ENCODE data around the gene AK2.
"Not testable (repeated sequence)": the region's sequence is repeated elsewhere in the genome, so short reads cannot be mapped to it uniquely, and the experiment has no call there.

AK2 gene

GRCh38 chr1:33050221-33051076, 13.8 kb upstream of the AK2 start:
- DNase-seq (ENCODE audit: low spot score), result no peak

DNA sequence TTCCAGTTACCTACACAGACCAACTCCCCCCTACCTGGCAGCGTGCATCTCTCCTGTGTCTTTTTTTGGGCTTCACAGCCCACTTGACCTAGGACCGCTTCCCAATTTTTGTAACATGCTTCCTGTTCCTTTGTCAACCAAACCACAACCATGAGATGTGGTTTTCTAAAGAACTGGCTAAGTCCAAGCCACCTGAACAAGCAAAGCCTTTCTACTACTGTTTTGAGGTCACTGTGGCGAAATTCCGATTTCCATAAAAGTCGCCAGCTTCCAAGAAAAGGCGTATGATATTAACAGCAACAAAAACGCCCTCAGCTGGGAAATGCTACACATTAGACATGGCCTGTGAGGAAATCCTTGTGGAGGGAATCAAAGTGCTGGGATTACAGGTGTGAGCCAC, 12.7 kb upstream of the AK2 start:
- DNase-seq (ENCODE audit: low spot score), result no peak

DNA sequence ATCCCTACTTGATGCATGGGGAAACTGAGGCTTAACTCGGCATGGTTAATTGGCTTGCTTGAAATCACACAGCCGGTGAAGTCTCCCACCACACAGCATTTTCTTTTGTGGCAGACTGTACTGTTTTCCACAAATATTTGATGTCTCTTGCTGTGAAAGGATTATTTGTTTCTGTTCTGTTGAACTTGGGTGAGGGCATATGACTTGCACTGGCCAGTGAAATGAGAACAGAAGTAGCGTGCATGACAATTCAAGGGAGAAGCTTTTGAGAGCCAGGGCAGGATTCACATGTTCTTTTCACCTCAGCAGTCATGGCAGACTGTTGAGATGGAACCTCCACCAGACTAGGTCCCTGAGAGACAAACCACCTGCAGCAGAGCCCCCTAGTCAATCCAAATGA, 11.7 kb upstream of the AK2 start:
- DNase-seq (ENCODE audit: low spot score), result no peak

DNA sequence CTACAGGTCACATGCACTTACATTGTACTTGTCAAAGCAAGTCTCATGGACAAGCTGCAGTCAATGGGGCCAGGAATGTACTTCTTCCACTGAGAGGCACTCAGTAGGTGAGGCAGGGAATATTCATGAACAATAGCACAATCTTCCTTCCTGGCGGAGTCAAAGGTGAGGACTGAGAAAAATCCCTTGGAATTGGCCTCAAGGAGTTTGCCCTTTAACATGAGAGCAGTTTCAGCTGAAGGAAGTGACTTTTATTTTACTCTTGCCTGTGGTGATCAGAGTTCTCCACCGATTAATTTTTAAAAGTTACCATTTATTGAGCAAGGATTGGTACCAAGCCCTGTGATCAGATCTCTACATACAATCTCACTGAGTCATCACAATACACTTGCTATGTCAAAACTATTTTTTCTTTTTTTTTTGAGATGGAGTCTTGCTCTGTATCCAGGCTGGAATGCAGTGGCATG, 11.2 kb upstream of the AK2 start:
- DNase-seq (ENCODE audit: low spot score), result no peak

DNA sequence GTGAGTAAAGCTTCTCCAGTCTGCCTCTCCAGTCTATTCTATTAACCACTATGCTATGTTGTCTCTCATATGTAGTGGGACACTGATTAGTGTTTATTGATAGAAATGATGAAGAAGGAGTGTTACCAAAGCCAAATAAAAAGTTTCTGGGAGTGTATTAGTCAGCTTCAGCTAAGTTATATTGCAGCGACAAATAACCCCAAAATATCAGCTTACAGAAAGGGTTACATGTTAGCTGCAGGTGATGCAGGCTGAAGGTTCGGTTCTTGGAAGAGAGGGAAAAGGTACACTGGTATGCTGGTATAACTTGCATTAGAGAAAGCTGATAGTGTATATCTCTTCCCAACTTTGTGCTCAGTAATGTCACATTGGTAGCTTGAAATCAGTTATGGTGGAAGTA, 10.6 kb upstream of the AK2 start:
- no peak for DNase-seq (ENCODE audit: low spot score)

DNA sequence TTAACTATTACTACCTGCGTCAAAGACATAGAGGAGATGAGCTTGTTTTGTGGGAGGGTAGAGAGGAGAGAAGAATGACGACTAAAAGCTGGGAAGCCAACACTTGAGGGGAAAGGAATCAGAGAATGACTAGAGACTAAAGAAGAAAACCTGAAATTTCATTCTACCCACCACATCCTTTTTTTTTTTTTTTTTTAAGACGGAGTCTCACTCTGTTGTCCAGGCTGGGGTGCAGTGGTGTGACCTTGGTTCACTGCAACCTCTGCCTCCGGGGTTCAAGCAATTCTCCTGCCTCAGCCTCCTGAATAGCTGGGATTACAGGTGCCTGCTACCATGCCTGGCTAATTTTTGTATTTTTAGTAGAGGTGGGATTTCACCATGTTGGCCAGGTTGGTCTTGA, 9.6 kb upstream of the AK2 start:
- not testable (repeated sequence) for DNase-seq (ENCODE audit: low spot score)

DNA sequence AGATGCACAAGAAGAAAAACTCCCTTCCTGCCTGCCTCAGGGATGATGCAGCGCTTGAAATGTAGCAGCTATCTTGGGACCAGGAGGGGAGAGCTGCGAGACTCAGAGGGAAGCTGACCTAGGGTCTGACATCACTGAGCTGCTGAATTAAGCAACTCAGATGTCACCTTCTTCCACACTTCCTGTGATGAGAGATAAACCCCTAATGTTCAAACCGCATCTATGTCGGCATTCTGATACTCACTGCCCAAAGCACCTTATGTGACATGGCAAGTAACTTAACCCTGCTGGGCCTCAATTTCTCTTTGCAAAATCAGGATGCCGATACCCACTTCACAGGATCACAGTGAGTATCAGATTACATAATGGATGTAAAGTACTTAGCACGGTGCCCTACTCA, 9.1 kb upstream of the AK2 start:
- no peak for DNase-seq (ENCODE audit: low spot score)

DNA sequence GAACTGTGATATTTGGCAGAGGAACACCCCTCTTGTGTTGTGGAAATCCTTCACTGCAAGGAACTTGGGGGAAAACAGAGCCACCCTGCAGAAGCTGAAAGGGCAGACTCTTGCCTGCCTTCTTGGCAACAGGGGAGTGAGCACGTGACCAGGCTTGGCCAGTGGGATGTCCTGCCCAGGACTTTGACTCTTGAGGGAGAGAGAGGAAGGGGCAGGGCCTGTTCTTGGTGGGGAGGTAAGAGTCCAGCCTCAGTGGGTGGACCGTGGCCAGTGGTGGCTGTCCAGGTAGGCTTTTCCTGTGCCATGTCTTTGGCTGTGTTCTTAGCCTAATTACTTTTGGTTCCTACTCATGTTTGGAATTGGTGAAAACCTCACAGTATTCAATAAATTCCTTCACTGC, 8.6 kb upstream of the AK2 start:
- peak; percentile 45 for DNase-seq (ENCODE audit: low spot score)

DNA sequence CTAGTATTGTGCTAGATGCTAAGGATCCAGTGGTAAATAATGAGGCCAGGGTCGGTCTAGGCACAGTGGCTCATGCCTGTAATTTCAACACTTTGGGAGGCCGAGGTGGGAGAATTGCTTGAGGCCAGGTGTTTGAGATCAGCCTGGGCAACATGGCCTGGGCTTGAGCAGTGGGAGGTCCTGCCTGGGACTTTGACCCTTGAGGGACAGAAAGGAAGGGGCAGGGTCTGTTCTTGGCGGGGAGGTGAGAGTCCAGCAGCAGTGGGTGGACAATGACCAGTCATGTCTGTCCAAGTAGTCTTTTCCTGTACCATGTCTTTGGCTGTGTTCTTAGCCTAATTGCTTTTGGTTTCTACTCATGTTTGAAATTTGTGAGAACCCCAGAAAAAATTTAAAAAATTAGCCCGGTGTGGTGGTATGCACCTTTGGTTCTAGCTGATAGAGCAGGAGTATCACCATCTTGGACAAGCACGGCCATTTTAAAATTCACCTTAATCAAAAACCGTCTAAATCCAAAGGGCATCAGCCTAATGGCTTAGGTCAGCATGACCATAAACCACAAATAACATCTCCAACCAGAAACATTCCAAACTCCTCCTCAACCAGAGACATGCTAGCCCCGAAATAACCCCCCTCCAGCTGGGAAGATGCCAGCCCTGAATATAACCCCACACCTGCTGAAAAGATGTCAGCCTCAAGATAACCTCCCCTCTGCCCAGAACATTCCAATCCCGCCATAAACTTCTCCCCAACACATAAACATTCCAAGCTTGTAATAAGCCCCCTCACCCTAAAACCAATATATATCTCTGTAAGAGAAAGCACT, 6.8 kb upstream of the AK2 start:
- no peak for DNase-seq (ENCODE audit: low spot score)

DNA sequence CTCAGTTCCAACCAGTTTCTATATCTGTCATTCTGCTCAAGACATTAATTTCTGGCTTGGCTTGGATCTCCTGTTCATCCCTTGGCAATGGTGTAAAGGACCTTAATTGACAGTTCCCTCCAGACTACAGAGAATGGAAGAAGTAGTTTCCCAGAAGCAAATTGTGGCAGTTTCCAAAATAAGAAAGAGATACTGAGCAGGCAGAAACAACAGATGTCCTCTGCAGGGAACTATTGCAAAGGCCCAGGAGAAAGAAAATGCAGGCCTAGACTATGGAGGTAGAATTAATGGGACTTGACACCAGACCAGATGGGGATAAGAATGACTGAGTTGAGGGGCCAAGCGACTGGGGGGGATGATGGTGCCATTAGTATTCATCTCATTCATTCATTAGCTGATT, 6.1 kb upstream of the AK2 start:
- DNase-seq (ENCODE audit: low spot score), result no peak

GRCh38 chr1:33041026-33041425, 4.3 kb upstream of the AK2 start:
- no peak for DNase-seq (ENCODE audit: low spot score)

GRCh38 chr1:33039840-33040239, 3.2 kb upstream of the AK2 start:
- DNase-seq (ENCODE audit: low spot score), result no peak

- DNase-seq (ENCODE audit: low spot score), result peak; percentile 30
These were observed 595 bp downstream of the AK2 start for GRCh38 chr1:33036051-33036525.

DNA sequence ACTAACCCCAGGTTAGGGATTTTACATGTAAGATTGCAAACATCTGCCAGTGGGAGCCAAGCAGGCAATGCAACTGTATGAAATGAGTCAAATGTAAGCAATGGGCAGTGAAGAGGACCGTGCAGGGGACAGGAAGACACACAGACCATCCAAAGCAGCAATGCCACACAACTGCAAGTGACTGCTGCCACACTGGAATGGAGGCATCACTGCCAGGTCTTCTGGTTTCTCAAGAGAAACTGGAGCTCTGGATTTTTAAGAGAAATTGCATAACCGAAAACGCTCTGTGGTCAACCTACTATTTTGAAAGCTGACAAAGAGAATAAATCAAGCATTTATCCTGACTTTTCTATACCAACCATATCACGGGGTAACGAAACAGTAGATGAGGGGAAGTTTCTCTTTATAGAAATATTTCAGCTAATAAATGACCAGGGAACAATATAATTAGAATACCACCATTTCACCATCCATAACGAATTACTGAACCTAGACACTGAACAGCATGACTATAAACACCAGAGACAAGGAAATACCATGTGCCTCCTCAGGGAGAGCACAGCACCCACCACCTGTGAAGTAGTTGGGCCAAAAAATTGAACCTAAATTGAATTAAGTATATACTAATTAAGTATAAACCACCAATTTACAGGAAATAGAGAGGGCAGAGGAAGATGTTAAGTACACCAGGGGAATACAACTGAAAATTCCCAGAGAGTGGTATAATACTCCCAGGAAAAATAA, 4.4 kb downstream of the AK2 start:
- DNase-seq (ENCODE audit: low spot score), result no peak

DNA sequence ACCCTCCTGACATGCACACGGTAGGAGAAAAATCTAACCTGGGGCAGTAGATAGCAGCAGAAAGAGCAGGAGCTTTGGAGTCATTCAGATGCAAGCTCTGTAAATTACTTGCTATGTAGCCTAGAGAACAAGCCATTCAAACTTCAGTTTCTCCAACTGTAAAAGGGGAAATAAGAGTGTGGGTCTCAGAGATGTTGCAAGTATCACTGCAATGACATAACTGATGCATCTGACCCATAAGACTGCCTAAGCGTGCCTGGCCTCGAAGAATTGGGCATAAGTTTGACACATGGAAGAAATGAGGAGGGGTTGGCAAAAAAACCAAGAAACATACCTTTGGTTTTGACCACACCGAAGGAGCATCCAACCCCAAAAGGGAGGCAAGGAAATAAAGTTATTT, 5.2 kb downstream of the AK2 start:
- no peak for DNase-seq (ENCODE audit: low spot score)

GRCh38 chr1:33030575-33030974, 6.1 kb downstream of the AK2 start:
- no peak for DNase-seq (ENCODE audit: low spot score)

GRCh38 chr1:33029921-33030320, 6.8 kb downstream of the AK2 start:
- no peak for DNase-seq (ENCODE audit: low spot score)

- DNase-seq (ENCODE audit: low spot score), result no peak
These were observed 7.5 kb downstream of the AK2 start for GRCh38 chr1:33029209-33029608.

GRCh38 chr1:33025761-33026160, 10.9 kb downstream of the AK2 start:
- no peak for DNase-seq (ENCODE audit: low spot score)

GRCh38 chr1:33025180-33025569, 11.5 kb downstream of the AK2 start:
- no peak for DNase-seq (ENCODE audit: low spot score)

- not testable (repeated sequence) for DNase-seq (ENCODE audit: low spot score)
These were observed 12.1 kb downstream of the AK2 start for GRCh38 chr1:33024430-33025179.
